Endometrial microvascular endothelial cells (primary cell): ENCODE results near the gene NKX1-2. TPM values are rescaled to one million over a fixed set of nuclear protein-coding genes. Genes with fewer than 3 reads are reported as not detected.

Experiments
- in situ Hi-C: cut with HindIII; loops from 2 replicates; pipeline ENCODE4 v1.10.0; 2017; ENCODE audit warnings: low sequenced_read_pairs, low pct_unique_long_range_greater_than_20kb; ENCODE audit errors: inconsistent ontology term
- total RNA-seq: library from RNA; depleted of rRNA; stranded (reverse); fragments of >200 nt; gene quantifications from one replicate; pipeline ENCODE4 v1.2.3, GENCODE V29; 2015; ENCODE audit errors: inconsistent ontology term

NKX1-2 gene
- total RNA-seq, 1 donor from 2014 or later = not detected

- in situ Hi-C loops = no loop called here
Measured at GRCh38 chr10:124425227-124425962, 24.4 kb downstream of the NKX1-2 start.

GRCh38 chr10:124423813-124424212 lies 26.0 kb downstream of the NKX1-2 start:
- in situ Hi-C loops = no loop called here

- in situ Hi-C loops = no loop called here
Measured at GRCh38 chr10:124422742-124423141, 27.1 kb downstream of the NKX1-2 start.

GRCh38 chr10:124420254-124420653 lies 29.6 kb downstream of the NKX1-2 start:
- in situ Hi-C loops = no loop called here

- in situ Hi-C loops = no loop called here
Measured at GRCh38 chr10:124419635-124420034, 30.2 kb downstream of the NKX1-2 start.

- in situ Hi-C loops = no loop called here
Measured at GRCh38 chr10:124418726-124419501, 30.9 kb downstream of the NKX1-2 start, which contains the start of gene OAT. Gene OAT (minus strand): TSS chr10:124418923. CDS start chr10:124412171, 6,752 bp downstream.

GRCh38 chr10:124417895-124418725 lies 31.7 kb downstream of the NKX1-2 start:
- in situ Hi-C loops = no loop called here

GRCh38 chr10:124416733-124417132 lies 33.1 kb downstream of the NKX1-2 start:
- in situ Hi-C loops = no loop called here

- in situ Hi-C loops = no loop called here
Measured at GRCh38 chr10:124415210-124415609, 34.6 kb downstream of the NKX1-2 start.

GRCh38 chr10:124414076-124414475 lies 35.8 kb downstream of the NKX1-2 start:
- in situ Hi-C loops = no loop called here

GRCh38 chr10:124409696-124410095 lies 40.1 kb downstream of the NKX1-2 start:
- in situ Hi-C loops = no loop called here

- in situ Hi-C loops = no loop called here
Measured at GRCh38 chr10:124408357-124408756, 41.5 kb downstream of the NKX1-2 start.

GRCh38 chr10:124407456-124407855 lies 42.4 kb downstream of the NKX1-2 start:
- in situ Hi-C loops = no loop called here

- in situ Hi-C loops = no loop called here
Measured at GRCh38 chr10:124403548-124403947, 46.3 kb downstream of the NKX1-2 start.

GRCh38 chr10:124402273-124402672 lies 47.6 kb downstream of the NKX1-2 start:
- in situ Hi-C loops = no loop called here

GRCh38 chr10:124401633-124402032 lies 48.2 kb downstream of the NKX1-2 start:
- in situ Hi-C loops = no loop called here
